Body of pancreas (tissue), 4 donors: ENCODE results near the gene BAZ2B.

ENCODE experiments used
- POLR2A ChIP-seq, 3 donors: fragments of 450-650 bp; IDR thresholded peaks; one replicate each; pipeline ENCODE4 v1.6.1; 2016; ENCODE audit warnings: antibody characterized with exemption in 3 of 3, mild to moderate bottlenecking in 2 of 3
- TF ChIP-seq, protein P1 (sequence below), 7 experiments: fragments of 450-650 bp in 4 of 7; fragments of 200-600 bp in 3 of 7; sonication (generic) in 3 of 7; IDR thresholded peaks; one replicate each; pipeline ENCODE4 v1.5.1; 2016 to 2019; ENCODE audit warnings: antibody characterized with exemption in 7 of 7

DNA sequence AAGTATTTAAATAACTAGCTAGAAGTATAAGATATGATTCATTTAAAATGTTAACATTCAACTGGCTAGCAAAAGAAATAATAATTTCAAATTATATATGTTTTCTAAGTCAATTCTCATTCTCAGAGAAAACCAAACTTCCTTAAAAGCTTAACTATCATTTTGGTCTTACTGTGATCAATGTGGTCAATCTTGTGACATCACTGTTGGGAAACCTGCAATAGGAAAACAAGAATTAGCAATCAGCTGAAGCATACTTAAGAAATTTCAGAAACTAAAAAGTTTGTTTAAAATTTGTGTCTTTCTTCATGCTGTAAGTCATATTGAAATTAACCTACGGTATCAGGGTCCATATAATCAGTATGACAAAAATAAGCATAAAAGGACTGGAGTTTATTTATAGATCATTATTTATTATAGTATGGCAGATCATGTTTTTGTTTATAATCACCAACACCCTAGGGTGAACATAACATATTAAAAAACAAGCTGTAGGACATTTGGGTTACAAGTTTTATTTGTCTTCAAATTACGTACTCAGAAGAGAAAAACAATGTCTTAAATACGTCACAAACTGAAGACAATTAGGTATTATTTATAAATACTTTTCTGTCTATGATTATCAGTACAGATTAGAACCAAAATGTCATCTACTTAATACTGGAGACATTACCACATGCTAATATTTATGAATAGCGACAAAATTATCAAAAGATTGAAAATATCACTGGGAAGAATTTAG lies 60.5 kb downstream of the BAZ2B start:
- TF ChIP-seq, protein P1, sequence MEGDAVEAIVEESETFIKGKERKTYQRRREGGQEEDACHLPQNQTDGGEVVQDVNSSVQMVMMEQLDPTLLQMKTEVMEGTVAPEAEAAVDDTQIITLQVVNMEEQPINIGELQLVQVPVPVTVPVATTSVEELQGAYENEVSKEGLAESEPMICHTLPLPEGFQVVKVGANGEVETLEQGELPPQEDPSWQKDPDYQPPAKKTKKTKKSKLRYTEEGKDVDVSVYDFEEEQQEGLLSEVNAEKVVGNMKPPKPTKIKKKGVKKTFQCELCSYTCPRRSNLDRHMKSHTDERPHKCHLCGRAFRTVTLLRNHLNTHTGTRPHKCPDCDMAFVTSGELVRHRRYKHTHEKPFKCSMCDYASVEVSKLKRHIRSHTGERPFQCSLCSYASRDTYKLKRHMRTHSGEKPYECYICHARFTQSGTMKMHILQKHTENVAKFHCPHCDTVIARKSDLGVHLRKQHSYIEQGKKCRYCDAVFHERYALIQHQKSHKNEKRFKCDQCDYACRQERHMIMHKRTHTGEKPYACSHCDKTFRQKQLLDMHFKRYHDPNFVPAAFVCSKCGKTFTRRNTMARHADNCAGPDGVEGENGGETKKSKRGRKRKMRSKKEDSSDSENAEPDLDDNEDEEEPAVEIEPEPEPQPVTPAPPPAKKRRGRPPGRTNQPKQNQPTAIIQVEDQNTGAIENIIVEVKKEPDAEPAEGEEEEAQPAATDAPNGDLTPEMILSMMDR (IDR thresholded peaks at IDR 0.05) = no peak
- TF ChIP-seq POLR2A (IDR thresholded peaks at IDR 0.05) = no peak
